GM12872 (cell line): ENCODE data around the gene RNF44.

Experiments
- CTCF ChIP-seq: IDR thresholded peaks from 3 replicates; pipeline ENCODE4 v1.5.1; 2011; ENCODE audit warnings: low read depth, mild to moderate bottlenecking, low read length, moderate library complexity; ENCODE audit not compliant: insufficient read depth

Gene RNF44

DNA sequence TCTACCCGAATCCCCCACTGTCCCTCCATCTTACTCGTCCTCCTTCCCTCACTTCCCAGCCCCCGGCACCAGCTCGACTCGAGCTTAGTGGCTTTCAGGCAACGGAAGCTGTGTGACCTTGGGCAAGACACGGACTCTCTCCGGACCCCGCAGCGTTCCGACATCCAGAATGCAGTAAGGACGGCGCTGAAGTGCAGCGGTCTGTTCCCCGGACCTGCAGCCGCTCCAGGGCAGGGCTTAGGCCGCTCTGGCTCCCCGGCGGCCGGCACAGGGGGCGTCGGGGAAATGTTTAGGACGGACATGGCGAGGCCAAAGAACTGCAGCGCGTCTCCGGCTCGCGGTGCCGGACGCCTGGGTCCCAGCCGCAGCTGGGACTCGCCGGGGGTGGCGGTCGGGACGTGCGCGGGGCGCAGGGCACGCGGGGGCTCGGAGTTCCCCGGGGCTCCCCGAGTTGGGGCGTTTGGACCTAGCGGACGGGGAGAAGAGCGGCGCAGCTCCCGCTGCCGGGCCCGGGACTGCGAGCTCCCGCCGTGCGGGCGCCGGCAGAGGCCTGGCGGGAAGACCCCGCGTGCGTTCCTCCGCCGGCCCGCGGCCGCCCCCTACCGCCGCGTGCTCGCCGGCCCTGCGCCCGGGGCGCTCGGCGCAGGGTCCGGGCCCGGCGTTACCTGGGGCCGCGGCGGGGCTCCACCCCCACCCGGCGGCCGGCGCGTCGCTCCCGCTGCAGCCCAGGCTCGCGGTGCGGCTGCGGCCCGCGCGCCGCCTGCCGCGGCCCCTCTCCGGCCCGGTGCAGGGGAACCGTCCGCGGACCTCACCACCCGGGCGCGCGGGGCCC lies 5.6 kb upstream of the RNF44 start:
- peak; percentile 38; the same call in 2 of the 3 replicates for TF ChIP-seq CTCF

DNA sequence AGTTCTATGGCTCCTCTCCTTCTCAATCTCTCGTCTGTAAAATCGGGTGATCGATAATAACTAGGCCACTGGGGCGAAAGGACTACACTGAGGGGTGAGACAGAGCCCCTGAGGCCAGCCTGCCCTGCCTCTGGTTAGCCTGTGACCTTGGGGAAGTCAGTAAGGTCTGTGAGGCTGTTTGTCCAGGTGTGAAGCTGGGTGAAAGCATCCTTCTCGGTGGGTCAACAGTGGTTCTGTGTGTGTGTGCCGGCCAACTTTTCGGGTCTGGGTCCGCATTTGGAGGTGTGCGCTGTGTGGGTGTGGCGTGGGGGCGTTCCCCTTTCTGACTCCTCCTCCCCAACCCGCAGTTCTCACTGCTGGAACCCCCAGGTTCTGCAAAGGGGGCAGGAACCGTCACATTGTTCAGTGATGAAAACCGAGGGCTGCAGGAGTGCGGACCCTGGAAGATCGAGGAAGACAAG lies 5.0 kb upstream of the RNF44 start:
- TF ChIP-seq CTCF: no peak

- TF ChIP-seq CTCF: no peak
These were observed 4.3 kb upstream of the RNF44 start for GRCh38 chr5:176541338-176542134.

DNA sequence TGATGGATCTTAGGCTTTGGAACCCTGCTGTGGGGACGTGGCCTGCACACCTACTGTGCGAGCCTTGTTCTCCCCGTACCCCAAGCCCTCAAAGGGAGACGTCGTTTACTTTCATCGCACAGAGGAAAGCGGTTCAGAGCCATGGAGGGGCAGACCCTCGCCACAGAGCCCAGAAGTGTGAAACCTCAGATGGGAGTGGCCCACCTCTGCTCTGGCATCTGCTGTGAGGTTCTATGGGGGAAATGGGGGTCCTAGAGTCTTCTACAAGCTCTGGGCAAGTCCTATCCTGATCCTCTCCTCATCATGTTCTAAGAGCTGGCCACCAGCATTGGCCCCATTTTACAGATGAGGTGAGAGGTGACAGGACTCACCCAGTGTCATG lies 3.7 kb upstream of the RNF44 start:
- TF ChIP-seq CTCF: no peak

DNA sequence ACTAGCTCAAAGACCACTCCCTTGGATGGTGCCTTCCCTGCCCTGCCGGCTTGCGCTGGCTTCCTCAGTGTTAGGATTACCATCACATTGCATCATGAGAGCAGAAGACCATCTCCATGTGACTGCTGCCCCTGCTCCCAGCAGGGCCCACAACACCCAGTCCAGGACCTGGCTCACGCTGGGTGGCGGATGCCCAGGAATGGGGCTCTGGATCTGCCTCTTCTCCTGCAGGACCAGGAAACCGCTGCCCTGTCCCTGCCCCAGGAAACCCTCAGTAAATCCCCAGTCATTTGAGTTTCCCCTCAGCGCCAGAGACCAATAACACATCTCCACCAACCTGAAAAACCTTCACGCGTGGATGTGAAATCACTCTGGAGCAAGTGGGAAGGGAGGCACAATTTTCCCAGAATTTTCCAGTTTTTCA lies 3.3 kb upstream of the RNF44 start:
- no peak for TF ChIP-seq CTCF

DNA sequence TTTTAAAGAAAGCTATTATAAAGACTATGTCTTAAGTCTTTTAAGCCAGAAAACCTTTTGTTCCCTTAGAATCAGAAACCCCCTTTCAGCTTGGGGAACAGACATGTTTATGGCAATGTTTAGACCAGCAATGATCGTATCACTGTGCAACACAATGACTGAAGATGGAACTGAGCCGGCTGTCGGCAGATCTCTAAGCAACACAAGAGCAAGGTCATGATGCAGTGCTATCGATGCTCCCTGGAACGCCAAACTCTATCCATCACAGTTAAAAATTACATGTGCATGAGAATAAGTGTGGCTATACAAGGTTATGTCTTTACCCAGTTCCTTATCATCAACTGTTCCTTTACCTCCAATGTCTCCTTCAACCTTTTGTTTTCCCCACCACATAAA lies 1.8 kb upstream of the RNF44 start:
- no peak for TF ChIP-seq CTCF

GRCh38 chr5:176538230-176538988 lies 1.2 kb upstream of the RNF44 start:
- TF ChIP-seq CTCF: no peak
